ENCODE data around the gene UBE2D3. TPM values are rescaled to one million over a fixed set of nuclear protein-coding genes. Genes with fewer than 3 reads are reported as not detected.

Gene UBE2D3
- total and polyA plus RNA-seq, 2 donors from 2014 or later: 173 to 262 TPM

DNA sequence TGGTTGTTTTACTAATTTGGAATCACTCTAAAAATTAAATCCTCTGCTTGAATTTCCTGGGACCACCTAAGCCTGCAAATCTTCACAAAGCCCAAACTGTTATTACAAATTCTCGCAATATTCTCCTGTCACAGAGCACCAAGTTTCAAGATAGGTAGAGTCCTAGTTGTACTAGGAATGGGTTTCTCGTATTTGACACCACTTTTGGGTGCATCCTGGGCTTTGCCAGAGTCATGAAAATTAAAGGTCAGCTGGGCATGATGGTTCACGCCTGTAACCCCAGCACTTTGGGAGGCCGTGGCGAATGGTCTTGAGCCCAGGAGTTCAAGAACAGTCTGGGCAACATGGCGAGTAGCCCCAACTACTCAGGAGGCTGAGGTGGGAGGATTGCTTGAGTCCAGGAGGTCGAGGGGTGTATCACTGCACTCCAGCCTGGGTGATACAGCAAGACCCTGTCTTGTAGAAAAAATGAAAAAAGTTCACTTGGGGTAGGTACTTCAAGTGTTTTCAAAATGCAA, 36.0 kb downstream of the UBE2D3 start:
- no peak for DNase-seq
- H3K4me3 ChIP-seq (ENCODE audit: low read length in 3 of 3): no peak overlapping the region
- H3K9me3 ChIP-seq (ENCODE audit: control insufficient read depth in 2 of 3, insufficient read depth in 1 of 3, low read length in 3 of 3): no peaks in the 10 kb centered on the region
- peaks cover 6 to 17% (median 6%) of the 10 kb centered on the region in 3 donors for H3K36me3 ChIP-seq (ENCODE audit: control insufficient read depth in 2 of 3, insufficient read depth in 3 of 3, low read length in 3 of 3)
- intact Hi-C loops (cut with DNase I): no loop called here
- H3K4me1 ChIP-seq (ENCODE audit: control insufficient read depth in 2 of 3, insufficient read depth in 2 of 3, low read depth in 1 of 3, low read length in 3 of 3): no peaks in the 10 kb centered on the region
- no peak overlapping the region for H3K9ac ChIP-seq (ENCODE audit: low read length in 3 of 3)
- H3K27me3 ChIP-seq (ENCODE audit: control insufficient read depth, insufficient read depth, low read length): no peaks in the 10 kb centered on the region
- H3K27ac ChIP-seq (ENCODE audit: low read depth in 2 of 2, low read length in 2 of 2): no peak overlapping the region
- no peak for TF ChIP-seq CTCF (IDR thresholded peaks at IDR 0.05; ENCODE audit: borderline replicate concordance, extremely low read depth, insufficient read depth)
- no peak for FAIRE-seq

DNA sequence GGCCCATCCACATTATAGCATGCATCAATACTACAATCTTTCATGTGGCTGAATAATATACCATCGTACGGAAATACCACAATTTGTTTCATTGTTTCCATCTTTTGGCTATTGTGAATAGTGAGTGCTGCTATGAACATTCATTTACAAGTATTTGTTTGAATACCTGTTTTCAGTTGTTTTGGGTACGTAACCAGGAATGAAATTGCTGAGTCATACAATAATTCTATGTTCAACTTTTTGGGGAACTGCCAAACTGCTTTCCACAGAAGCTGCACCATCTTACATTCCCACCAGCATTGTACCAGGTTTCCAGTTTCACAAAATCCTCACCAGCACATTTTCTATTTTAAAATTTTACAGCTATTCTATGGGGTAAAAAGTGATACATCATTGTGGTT, 38.0 kb downstream of the UBE2D3 start:
- intact Hi-C loops (cut with DNase I): no loop called here
- no peaks in the 10 kb centered on the region for H3K4me1 ChIP-seq (ENCODE audit: control insufficient read depth in 2 of 3, insufficient read depth in 2 of 3, low read depth in 1 of 3, low read length in 3 of 3)
- no peak for TF ChIP-seq CTCF (IDR thresholded peaks at IDR 0.05; ENCODE audit: borderline replicate concordance, extremely low read depth, insufficient read depth)
- no peak overlapping the region for H3K27ac ChIP-seq (ENCODE audit: low read depth in 2 of 2, low read length in 2 of 2)
- peaks cover 0 to 2% (median 2%) of the 10 kb centered on the region in 3 donors for H3K36me3 ChIP-seq (ENCODE audit: control insufficient read depth in 2 of 3, insufficient read depth in 3 of 3, low read length in 3 of 3)
- FAIRE-seq (no peak), DNase-seq (no peak)
- H3K9me3 ChIP-seq (ENCODE audit: control insufficient read depth in 2 of 3, insufficient read depth in 1 of 3, low read length in 3 of 3): no peaks in the 10 kb centered on the region
- no peak overlapping the region for H3K9ac ChIP-seq (ENCODE audit: low read length in 3 of 3)
- H3K4me3 ChIP-seq (ENCODE audit: low read length in 3 of 3): no peak overlapping the region
- no peaks in the 10 kb centered on the region for H3K27me3 ChIP-seq (ENCODE audit: control insufficient read depth, insufficient read depth, low read length)

GRCh38 chr4:102787944-102788343, 39.4 kb downstream of the UBE2D3 start:
- Histone ChIP-seq H3K4me1 (ENCODE audit: control insufficient read depth in 2 of 3, insufficient read depth in 2 of 3, low read depth in 1 of 3, low read length in 3 of 3) (no peaks in the 10 kb centered on the region), H3K9me3 (ENCODE audit: control insufficient read depth in 2 of 3, insufficient read depth in 1 of 3, low read length in 3 of 3) (no peaks in the 10 kb centered on the region), H3K4me3 (ENCODE audit: low read length in 3 of 3) (no peak overlapping the region), H3K9ac (ENCODE audit: low read length in 3 of 3) (no peak overlapping the region), H3K36me3 (ENCODE audit: control insufficient read depth in 2 of 3, insufficient read depth in 3 of 3, low read length in 3 of 3) (peaks cover 0 to 2% (median 2%) of the 10 kb centered on the region in 3 donors), H3K27me3 (ENCODE audit: control insufficient read depth, insufficient read depth, low read length) (no peaks in the 10 kb centered on the region), H3K27ac (ENCODE audit: low read depth in 2 of 2, low read length in 2 of 2) (no peak overlapping the region)
- no peak for TF ChIP-seq CTCF (IDR thresholded peaks at IDR 0.05; ENCODE audit: borderline replicate concordance, extremely low read depth, insufficient read depth)
- intact Hi-C loops (cut with DNase I): no loop called here
- FAIRE-seq: no peak
- DNase-seq: no peak

Data from kidney (tissue), 14 donors.